CD14-positive monocyte (primary cell): ENCODE results near the gene DUSP16. TPM values are rescaled to one million over a fixed set of nuclear protein-coding genes. Genes with fewer than 3 reads are reported as not detected.

Source experiments
- DNase-seq, 3 donors: peaks; one replicate each; pipeline ENCODE4 v3.0.0-alpha.2; 2011 to 2022
- H2AFZ ChIP-seq: 2 replicates; pipeline ENCODE4 v1.6.0; 2012; ENCODE audit warnings: mild to moderate bottlenecking, low read depth, low read length, inconsistent platforms; ENCODE audit not compliant: insufficient read depth, poor library complexity, severe bottlenecking
- H3K27ac ChIP-seq, 2 donors: 1 replicate in 1 of 2; 2 replicates in 1 of 2; pipeline ENCODE4 v1.5.1; 2012 to 2013; ENCODE audit warnings: low read length in 2 of 2, control low read depth in 1 of 2, inconsistent platforms in 1 of 2, low read depth in 1 of 2, mild to moderate bottlenecking in 1 of 2
- H3K27me3 ChIP-seq, 2 donors: one replicate each; pipeline versions ENCODE4 v1.6.0 to v1.6.1; 2011 to 2013; ENCODE audit warnings: low read length in 2 of 2; ENCODE audit not compliant: control insufficient read depth in 2 of 2, insufficient read depth in 2 of 2
- H3K36me3 ChIP-seq, 2 donors: replicated peaks in 1 of 2; 1 replicate in 1 of 2; 2 replicates in 1 of 2; pipeline versions ENCODE4 v1.5.1 to v1.6.1; 2012 to 2013; ENCODE audit warnings: low read length in 2 of 2, control low read depth in 1 of 2, inconsistent platforms in 1 of 2, mild to moderate bottlenecking in 1 of 2; ENCODE audit not compliant: insufficient read depth in 2 of 2, control insufficient read depth in 1 of 2
- H3K4me1 ChIP-seq, 2 donors: 1 replicate in 1 of 2; 2 replicates in 1 of 2; pipeline versions ENCODE4 v1.5.1 to v1.6.1; 2012 to 2013; ENCODE audit warnings: low read length in 2 of 2, control low read depth in 1 of 2, inconsistent platforms in 1 of 2, mild to moderate bottlenecking in 1 of 2, moderate library complexity in 1 of 2; ENCODE audit not compliant: insufficient read depth in 2 of 2, control insufficient read depth in 1 of 2
- H3K4me2 ChIP-seq: replicated peaks from 2 replicates; pipeline ENCODE3; 2012; ENCODE audit warnings: low read length, moderate library complexity, mild to moderate bottlenecking; ENCODE audit not compliant: poor library complexity, severe bottlenecking; ENCODE audit errors: extremely low read depth
- H3K4me3 ChIP-seq, 3 experiments: fragments of 200-600 bp in 1 of 3; sonication (generic) in 1 of 3; replicated peaks in 1 of 3; 1 replicate in 2 of 3; 2 replicates in 1 of 3; pipeline ENCODE4 v1.5.1; 2011 to 2013; ENCODE audit warnings: low read length in 3 of 3, mild to moderate bottlenecking in 3 of 3, control low read depth in 2 of 3, low read depth in 2 of 3, inconsistent platforms in 1 of 3, moderate library complexity in 1 of 3
- H3K79me2 ChIP-seq: 2 replicates; pipeline ENCODE4 v1.6.0; 2012; ENCODE audit warnings: mild to moderate bottlenecking, control low read depth, inconsistent platforms, low read length, moderate library complexity; ENCODE audit not compliant: insufficient read depth
- H3K9ac ChIP-seq: 2 replicates; pipeline ENCODE4 v1.6.0; 2017; ENCODE audit warnings: low read length, mild to moderate bottlenecking; ENCODE audit not compliant: insufficient read depth, poor library complexity, severe bottlenecking
- H3K9me3 ChIP-seq, 2 donors: replicated peaks in 1 of 2; 1 replicate in 1 of 2; 2 replicates in 1 of 2; pipeline versions ENCODE4 v1.5.1 to v1.6.1; 2012 to 2013; ENCODE audit warnings: low read length in 2 of 2, control low read depth in 1 of 2; ENCODE audit not compliant: control insufficient read depth in 1 of 2, insufficient read depth in 1 of 2
- H4K20me1 ChIP-seq: 2 replicates; pipeline ENCODE4 v1.6.0; 2012; ENCODE audit warnings: mild to moderate bottlenecking, low read length, control low read depth, moderate library complexity; ENCODE audit not compliant: insufficient read depth
- H3K27ac Mint-ChIP-seq, 7 donors: one replicate each; pipeline ENCODE4 v1.8.0; 2020; ENCODE audit warnings: mild to moderate bottlenecking in 7 of 7, mixed read lengths in 7 of 7, moderate library complexity in 6 of 7, inconsistent platforms in 2 of 7
- H3K27me3 Mint-ChIP-seq, 3 donors: one replicate each; pipeline ENCODE4 v1.8.0; 2021 to 2022; ENCODE audit warnings: low read depth in 3 of 3, mild to moderate bottlenecking in 3 of 3, mixed read lengths in 3 of 3, moderate library complexity in 3 of 3, inconsistent platforms in 1 of 3
- H3K36me3 Mint-ChIP-seq, 2 donors: one replicate each; pipeline ENCODE4 v1.8.0; 2020; ENCODE audit warnings: mixed read lengths in 2 of 2, inconsistent platforms in 1 of 2, mild to moderate bottlenecking in 1 of 2
- H3K4me1 Mint-ChIP-seq: one replicate; pipeline ENCODE4 v1.8.0; 2020; ENCODE audit warnings: mild to moderate bottlenecking, mixed read lengths
- H3K4me3 Mint-ChIP-seq, 2 donors: one replicate each; pipeline ENCODE4 v1.8.0; 2020; ENCODE audit warnings: mild to moderate bottlenecking in 2 of 2, mixed read lengths in 2 of 2, moderate library complexity in 1 of 2
- H3K9me3 Mint-ChIP-seq, 7 donors: one replicate each; pipeline ENCODE4 v1.8.0; 2020 to 2022; ENCODE audit warnings: mixed read lengths in 7 of 7, mild to moderate bottlenecking in 6 of 7, moderate library complexity in 6 of 7, inconsistent platforms in 2 of 7
- WGBS: methylation state at CpG from one replicate; pipeline ENCODE4 v1.1.5; 2013; ENCODE audit warnings: missing lambda C conversion rate; ENCODE audit not compliant: insufficient coverage; 5-methylcytosine and 5-hydroxymethylcytosine counted together
- intact Hi-C, 2 donors: fragments of 100-400 bp; cut with micrococcal nuclease; formaldehyde crosslinking; loops; one replicate each; pipeline versions ENCODE4 v1.15.0 to v1.15.1; 2023
- polyA plus RNA-seq, 3 donors: library from polyadenylated mRNA; depleted of rRNA in 1 of 3; unstranded in 2 of 3; stranded (reverse) in 1 of 3; fragments of 300-500 nt in 2 of 3; fragments of >200 nt in 1 of 3; fragmentation: Illumina TruSeq in 2 of 3; gene quantifications; 1 replicate in 2 of 3; 2 replicates in 1 of 3; pipeline ENCODE4 v1.2.3, GENCODE V29; 2012 to 2021
- TF ChIP-seq, protein P1 (sequence below): fragments of 200-600 bp; IDR thresholded peaks from one replicate; pipeline ENCODE4 v1.8.0; 2022; ENCODE audit warnings: antibody characterized with exemption, mild to moderate bottlenecking

Gene DUSP16
- polyA plus RNA-seq, 3 donors, result 0.04 to 0.46 (median 0.27) TPM

DNA sequence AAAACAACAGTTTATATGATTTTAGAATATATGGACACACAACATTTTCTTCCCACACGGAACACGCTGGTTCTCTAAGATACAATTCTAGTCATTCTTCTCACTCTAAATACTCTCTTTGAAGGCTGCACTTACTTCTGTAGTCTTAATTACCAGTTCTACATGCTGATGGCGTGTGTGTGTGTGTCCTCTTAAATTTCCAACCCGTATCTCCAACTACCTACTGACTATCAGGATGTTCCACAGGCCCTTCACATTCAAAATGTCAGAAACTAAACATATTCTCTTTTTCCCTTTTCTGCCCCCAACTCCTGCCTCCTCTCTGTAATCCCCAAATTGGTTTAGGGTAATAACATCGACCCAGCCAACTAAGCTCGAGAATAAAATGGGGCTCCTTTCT is 75.2 kb downstream of the DUSP16 start:
- no peak for DNase-seq
- TF ChIP-seq, protein P1, sequence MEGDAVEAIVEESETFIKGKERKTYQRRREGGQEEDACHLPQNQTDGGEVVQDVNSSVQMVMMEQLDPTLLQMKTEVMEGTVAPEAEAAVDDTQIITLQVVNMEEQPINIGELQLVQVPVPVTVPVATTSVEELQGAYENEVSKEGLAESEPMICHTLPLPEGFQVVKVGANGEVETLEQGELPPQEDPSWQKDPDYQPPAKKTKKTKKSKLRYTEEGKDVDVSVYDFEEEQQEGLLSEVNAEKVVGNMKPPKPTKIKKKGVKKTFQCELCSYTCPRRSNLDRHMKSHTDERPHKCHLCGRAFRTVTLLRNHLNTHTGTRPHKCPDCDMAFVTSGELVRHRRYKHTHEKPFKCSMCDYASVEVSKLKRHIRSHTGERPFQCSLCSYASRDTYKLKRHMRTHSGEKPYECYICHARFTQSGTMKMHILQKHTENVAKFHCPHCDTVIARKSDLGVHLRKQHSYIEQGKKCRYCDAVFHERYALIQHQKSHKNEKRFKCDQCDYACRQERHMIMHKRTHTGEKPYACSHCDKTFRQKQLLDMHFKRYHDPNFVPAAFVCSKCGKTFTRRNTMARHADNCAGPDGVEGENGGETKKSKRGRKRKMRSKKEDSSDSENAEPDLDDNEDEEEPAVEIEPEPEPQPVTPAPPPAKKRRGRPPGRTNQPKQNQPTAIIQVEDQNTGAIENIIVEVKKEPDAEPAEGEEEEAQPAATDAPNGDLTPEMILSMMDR, result no peak
- Histone ChIP-seq H3K27ac (no peak overlapping the region), H3K27me3 (no peaks in the 10 kb centered on the region), H3K4me1 (peaks cover 2 to 4% of the 10 kb centered on the region in 2 donors), H3K4me3 (no peak overlapping the region), H3K9ac (no peak overlapping the region), H3K9me3 (no peaks in the 10 kb centered on the region), H2AFZ (no peak overlapping the region), H3K36me3 (no peaks in the 10 kb centered on the region), H3K79me2 (no peaks in the 10 kb centered on the region), H4K20me1 (no peaks in the 10 kb centered on the region), H3K4me2 (no peak overlapping the region)
- H3K27ac Mint-ChIP-seq, result no peak overlapping the region
- no peak overlapping the region for H3K4me3 Mint-ChIP-seq
- H3K4me1 Mint-ChIP-seq, result peaks cover 5% of the 10 kb centered on the region
- H3K27me3 Mint-ChIP-seq, result no peaks in the 10 kb centered on the region
- intact Hi-C loops, result no loop called here
- no CpG with 5 or more reads among the region's 6 CpGs for WGBS
- H3K9me3 Mint-ChIP-seq, result no peaks in the 10 kb centered on the region
- H3K36me3 Mint-ChIP-seq, result peaks cover 0 to 3% of the 10 kb centered on the region in 2 donors

DNA sequence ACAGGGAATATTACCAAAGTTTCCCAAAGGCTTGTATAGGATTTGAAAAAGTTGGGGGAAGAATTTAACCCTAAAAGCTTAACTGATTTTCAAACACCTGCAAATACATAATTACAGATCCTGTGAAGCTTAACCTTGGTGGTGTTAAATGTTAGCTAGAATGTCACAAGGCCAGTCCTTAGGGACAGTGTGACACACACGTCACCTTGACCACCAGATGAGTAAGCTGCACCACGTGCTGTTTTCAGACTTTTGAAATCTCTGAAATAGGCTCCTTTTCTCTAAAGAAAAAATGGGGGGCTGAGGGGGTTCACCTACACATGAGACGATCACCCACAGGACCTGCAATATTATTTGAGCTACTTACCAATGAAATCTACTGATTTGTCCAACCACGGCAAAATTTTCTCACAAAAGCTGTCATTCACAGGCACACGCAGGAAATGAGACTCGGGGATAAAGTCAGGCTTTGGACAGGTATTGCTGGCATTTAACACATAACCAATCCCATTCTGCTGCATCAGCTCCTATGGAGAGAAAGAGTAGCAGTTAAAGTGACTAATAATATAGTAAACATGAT is 75.9 kb downstream of the DUSP16 start:
- 100% methylated on average over 1 of the region's 6 CpGs for WGBS
- Histone ChIP-seq H3K9me3 (no peaks in the 10 kb centered on the region), H3K79me2 (no peaks in the 10 kb centered on the region), H2AFZ (no peak overlapping the region), H3K4me3 (no peak overlapping the region), H3K4me2 (no peak overlapping the region), H3K9ac (no peak overlapping the region), H3K36me3 (no peaks in the 10 kb centered on the region), H3K4me1 (peaks cover 2 to 4% of the 10 kb centered on the region in 2 donors), H3K27me3 (no peaks in the 10 kb centered on the region), H3K27ac (no peak overlapping the region), H4K20me1 (no peaks in the 10 kb centered on the region)
- no peak overlapping the region for H3K4me3 Mint-ChIP-seq
- H3K36me3 Mint-ChIP-seq, result peaks cover 3 to 5% of the 10 kb centered on the region in 2 donors
- no peak overlapping the region for H3K27ac Mint-ChIP-seq
- TF ChIP-seq, protein P1, result no peak
- H3K27me3 Mint-ChIP-seq, result no peaks in the 10 kb centered on the region
- intact Hi-C loops, result no loop called here
- H3K4me1 Mint-ChIP-seq, result peaks cover 6% of the 10 kb centered on the region
- no peaks in the 10 kb centered on the region for H3K9me3 Mint-ChIP-seq
- DNase-seq, result no peak
